ENCODE results near the gene MAX. TPM values are rescaled to one million over a fixed set of nuclear protein-coding genes. Genes with fewer than 3 reads are reported as not detected.
"Not testable (repeated sequence)": the region's sequence is repeated elsewhere in the genome, so short reads cannot be mapped to it uniquely, and the experiment has no call there.

Gene MAX
- total RNA-seq, 6 donors from 2014 or later, result 53.7 to 146 (median 68.2) TPM

DNA sequence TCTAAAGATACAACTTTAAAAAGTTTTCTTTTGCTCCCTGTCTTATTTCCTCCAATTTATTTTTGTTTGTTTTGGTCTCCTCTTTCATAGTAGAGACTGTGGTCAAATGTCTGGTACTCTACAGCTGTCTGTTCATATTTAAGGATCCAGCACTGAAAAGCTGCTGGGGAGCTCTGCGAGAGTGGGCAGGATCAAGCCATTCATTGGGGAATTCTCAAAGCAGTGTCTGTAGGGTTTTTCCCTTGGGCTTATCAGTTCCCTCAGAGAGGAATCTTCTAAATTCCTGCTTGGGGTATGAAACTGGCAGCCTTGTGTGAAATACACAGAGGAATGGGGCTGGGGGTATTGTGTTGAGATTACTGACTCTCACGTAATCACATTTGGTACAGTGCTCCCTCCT lies 63.4 kb downstream of the MAX start:
- Histone ChIP-seq H3K36me3 (peaks cover 0 to 28% (median 12%) of the 10 kb centered on the region in 4 donors), H3K4me1 (peaks cover 0 to 8% (median 2%) of the 10 kb centered on the region in 4 donors), H3K27me3 (no peaks in the 10 kb centered on the region), H3K4me3 (no peak overlapping the region), H3K9me3 (no peaks in the 10 kb centered on the region), H3K27ac (no peak overlapping the region)
- 91 to 94% methylated on average over 2 of the region's 2 CpGs for WGBS, 2 donors
- DNase-seq, result no peak
- no peak for ATAC-seq (ENCODE audit: low FRiP score in 2 of 2)
- no peak for TF ChIP-seq POLR2A (IDR thresholded peaks at IDR 0.05)
- TF ChIP-seq POLR2AphosphoS5 (IDR thresholded peaks at IDR 0.05), result no peak
- TF ChIP-seq, protein P1, sequence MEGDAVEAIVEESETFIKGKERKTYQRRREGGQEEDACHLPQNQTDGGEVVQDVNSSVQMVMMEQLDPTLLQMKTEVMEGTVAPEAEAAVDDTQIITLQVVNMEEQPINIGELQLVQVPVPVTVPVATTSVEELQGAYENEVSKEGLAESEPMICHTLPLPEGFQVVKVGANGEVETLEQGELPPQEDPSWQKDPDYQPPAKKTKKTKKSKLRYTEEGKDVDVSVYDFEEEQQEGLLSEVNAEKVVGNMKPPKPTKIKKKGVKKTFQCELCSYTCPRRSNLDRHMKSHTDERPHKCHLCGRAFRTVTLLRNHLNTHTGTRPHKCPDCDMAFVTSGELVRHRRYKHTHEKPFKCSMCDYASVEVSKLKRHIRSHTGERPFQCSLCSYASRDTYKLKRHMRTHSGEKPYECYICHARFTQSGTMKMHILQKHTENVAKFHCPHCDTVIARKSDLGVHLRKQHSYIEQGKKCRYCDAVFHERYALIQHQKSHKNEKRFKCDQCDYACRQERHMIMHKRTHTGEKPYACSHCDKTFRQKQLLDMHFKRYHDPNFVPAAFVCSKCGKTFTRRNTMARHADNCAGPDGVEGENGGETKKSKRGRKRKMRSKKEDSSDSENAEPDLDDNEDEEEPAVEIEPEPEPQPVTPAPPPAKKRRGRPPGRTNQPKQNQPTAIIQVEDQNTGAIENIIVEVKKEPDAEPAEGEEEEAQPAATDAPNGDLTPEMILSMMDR (IDR thresholded peaks at IDR 0.05), result no peak
- no peak for TF ChIP-seq EP300 (IDR thresholded peaks at IDR 0.05)

DNA sequence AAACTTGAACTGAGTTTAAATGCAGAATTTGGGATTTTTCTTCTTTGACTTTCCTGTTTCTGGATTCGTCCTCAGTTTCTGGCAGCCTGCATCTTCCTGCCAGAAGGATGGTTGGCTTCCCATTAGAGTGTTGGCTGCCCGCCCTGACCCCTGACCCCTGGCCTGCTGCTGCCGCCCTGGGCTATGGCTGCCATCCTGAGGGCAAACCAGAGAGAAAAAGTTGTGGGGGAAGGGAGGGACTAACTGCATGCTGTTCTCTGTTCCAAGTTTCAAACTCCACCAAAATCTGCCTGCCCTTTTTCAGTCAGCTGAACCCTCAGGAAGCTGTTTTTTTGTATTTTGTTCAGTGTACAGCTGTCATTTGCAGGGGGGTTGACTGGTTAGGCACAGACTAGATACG lies 67.3 kb downstream of the MAX start:
- peak in 1 of 2 donors; percentile 78 for DNase-seq
- Histone ChIP-seq H3K4me1 (peaks cover 0 to 8% (median 2%) of the 10 kb centered on the region in 4 donors), H3K27me3 (no peaks in the 10 kb centered on the region), H3K36me3 (peaks cover 0 to 17% (median 7%) of the 10 kb centered on the region in 4 donors), H3K4me3 (no peak overlapping the region), H3K9me3 (no peaks in the 10 kb centered on the region), H3K27ac (peak overlapping the region in 1 of 4 donors; percentile 48)
- no peak for TF ChIP-seq POLR2A (IDR thresholded peaks at IDR 0.05)
- TF ChIP-seq EP300 (IDR thresholded peaks at IDR 0.05), result no peak
- TF ChIP-seq, protein P1 (IDR thresholded peaks at IDR 0.05), result no peak
- no peak for TF ChIP-seq POLR2AphosphoS5 (IDR thresholded peaks at IDR 0.05)
- 47 to 69% methylated on average over 4 of the region's 4 CpGs for WGBS, 2 donors
- ATAC-seq (ENCODE audit: low FRiP score in 2 of 2), result no peak

DNA sequence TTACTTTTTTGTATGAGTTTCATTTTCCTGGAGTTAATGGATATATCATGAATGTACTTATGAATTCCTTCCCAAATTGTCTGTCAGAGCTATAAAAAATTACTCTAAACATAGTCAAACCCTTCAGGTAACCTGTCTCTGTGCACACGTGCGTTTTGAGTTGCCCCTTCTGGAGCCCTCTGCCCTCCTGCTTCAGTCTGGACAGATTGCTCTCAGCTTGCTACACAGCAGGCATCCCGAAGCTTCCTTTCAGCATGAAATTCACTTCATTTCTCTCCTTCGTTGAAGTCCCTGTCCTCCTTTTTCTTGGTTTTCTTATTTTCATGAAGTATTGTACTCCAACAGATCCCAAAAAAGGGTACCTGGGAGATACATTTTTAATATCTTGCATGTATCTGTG lies 68.3 kb downstream of the MAX start:
- WGBS, 2 donors, result 82 to 90% methylated on average over 4 of the region's 4 CpGs
- TF ChIP-seq, protein P1 (IDR thresholded peaks at IDR 0.05), result no peak
- no peak for TF ChIP-seq EP300 (IDR thresholded peaks at IDR 0.05)
- Histone ChIP-seq H3K27ac (no peak overlapping the region), H3K27me3 (no peaks in the 10 kb centered on the region), H3K36me3 (peaks cover 0 to 23% (median 10%) of the 10 kb centered on the region in 4 donors), H3K9me3 (no peaks in the 10 kb centered on the region), H3K4me1 (peaks cover 0 to 8% (median 2%) of the 10 kb centered on the region in 4 donors), H3K4me3 (no peak overlapping the region)
- DNase-seq, result no peak
- ATAC-seq (ENCODE audit: low FRiP score in 2 of 2), result no peak

DNA sequence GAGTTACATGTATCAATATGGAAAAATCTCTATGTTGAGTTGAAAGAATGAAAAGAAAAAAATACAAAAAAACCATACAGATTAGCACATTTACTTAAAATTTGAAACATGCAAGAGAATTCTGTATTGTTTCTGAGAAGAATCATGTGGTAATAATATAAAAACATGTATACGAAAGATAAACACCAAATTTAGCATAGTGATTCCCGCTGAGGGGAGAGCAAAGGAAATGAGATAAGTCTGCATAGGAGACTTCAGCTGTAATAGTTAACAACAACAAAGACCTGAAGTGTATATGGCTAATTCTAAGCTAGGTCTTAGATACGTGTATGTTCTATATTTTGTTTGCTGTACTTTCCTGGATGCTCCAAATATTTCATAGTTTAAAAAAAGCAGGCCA lies 69.1 kb downstream of the MAX start:
- DNase-seq (no peak), ATAC-seq (ENCODE audit: low FRiP score in 2 of 2) (no peak)
- Histone ChIP-seq H3K9me3 (no peaks in the 10 kb centered on the region), H3K27me3 (no peaks in the 10 kb centered on the region), H3K27ac (no peak overlapping the region), H3K4me3 (no peak overlapping the region), H3K4me1 (peaks cover 0 to 8% (median 2%) of the 10 kb centered on the region in 4 donors), H3K36me3 (peaks cover 0 to 26% (median 14%) of the 10 kb centered on the region in 4 donors)
- 92 to 95% methylated on average over 3 of the region's 3 CpGs for WGBS, 2 donors
- TF ChIP-seq POLR2A (IDR thresholded peaks at IDR 0.05) (no peak), EP300 (IDR thresholded peaks at IDR 0.05) (no peak), POLR2AphosphoS5 (IDR thresholded peaks at IDR 0.05) (no peak)
- TF ChIP-seq, protein P1 (IDR thresholded peaks at IDR 0.05), result no peak

DNA sequence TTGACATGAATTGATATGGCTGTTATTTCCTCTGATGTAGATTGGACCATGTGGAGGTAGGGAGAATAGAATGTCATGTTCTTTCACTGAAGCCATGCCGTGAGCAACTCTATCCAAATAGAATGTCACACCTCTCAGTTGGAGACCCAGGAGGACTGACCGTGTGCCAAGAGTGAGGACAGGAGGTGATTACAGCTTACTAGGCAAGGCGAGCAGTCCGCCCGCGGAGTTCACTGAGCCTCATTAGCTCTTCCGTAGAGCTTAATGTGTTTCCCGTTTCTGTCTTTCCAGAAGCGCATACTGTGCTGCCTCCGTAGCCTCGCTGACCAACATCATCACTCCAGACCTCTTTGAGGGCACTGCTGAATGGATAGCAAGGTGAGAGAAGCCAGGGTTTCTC lies 70.0 kb downstream of the MAX start:
- H3K36me3 ChIP-seq, result peaks cover 0 to 32% (median 18%) of the 10 kb centered on the region in 4 donors
- no peaks in the 10 kb centered on the region for H3K27me3 ChIP-seq
- H3K4me1 ChIP-seq, result peaks cover 0 to 8% (median 2%) of the 10 kb centered on the region in 4 donors
- no peak for DNase-seq
- no peak for ATAC-seq (ENCODE audit: low FRiP score in 2 of 2)
- 96 to 98% methylated on average over 11 of the region's 11 CpGs for WGBS, 2 donors
- no peaks in the 10 kb centered on the region for H3K9me3 ChIP-seq
- TF ChIP-seq, protein P1 (IDR thresholded peaks at IDR 0.05), result no peak
- TF ChIP-seq POLR2A (IDR thresholded peaks at IDR 0.05) (no peak), EP300 (IDR thresholded peaks at IDR 0.05) (no peak)
- no peak overlapping the region for H3K27ac ChIP-seq
- no peak overlapping the region for H3K4me3 ChIP-seq

DNA sequence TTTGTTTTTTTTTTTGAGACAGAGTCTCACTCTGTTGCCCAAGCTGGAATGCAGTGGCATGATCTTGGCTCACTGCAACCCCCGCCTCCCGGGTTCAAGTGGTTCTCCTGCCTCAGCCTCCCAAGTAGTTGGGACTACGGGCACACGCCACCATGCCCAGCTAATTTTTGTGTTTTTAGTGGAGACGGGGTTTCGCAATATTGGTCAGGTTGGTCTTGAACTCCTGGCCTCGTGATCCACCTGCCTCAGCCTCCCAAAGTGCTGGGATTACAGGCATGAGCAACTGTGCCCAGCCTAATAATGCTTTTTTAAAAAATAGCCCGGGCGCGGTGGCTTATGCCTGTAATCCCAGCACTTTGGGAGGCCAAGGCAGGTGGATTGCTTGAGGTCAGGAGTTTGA lies 71.0 kb downstream of the MAX start:
- not testable (repeated sequence) for ATAC-seq (ENCODE audit: low FRiP score in 2 of 2); H3K4me1 ChIP-seq; H3K4me3 ChIP-seq; DNase-seq; H3K27me3 ChIP-seq; H3K27ac ChIP-seq; H3K9me3 ChIP-seq
- 93 to 94% methylated on average over 7 to 10 of the region's 10 CpGs for WGBS, 2 donors
- peaks cover 0 to 32% (median 19%) of the 10 kb centered on the region in 4 donors for H3K36me3 ChIP-seq

All from upper lobe of left lung (tissue), 6 donors.